GM12891 (cell line): ENCODE results near the gene ZNF879.

Experiments
- POLR2AphosphoS5 ChIP-seq: IDR thresholded peaks from 2 replicates; pipeline ENCODE4 v1.6.1; 2011; ENCODE audit warnings: low read depth, low read length, control low read depth
- TAF1 ChIP-seq: IDR thresholded peaks from 2 replicates; pipeline ENCODE4 v1.6.1; 2011; ENCODE audit warnings: low read depth, low read length, control low read depth

GRCh38 chr5:179033004-179033580 is 9.5 kb downstream of the ZNF879 start:
- TF ChIP-seq TAF1 (no peak), POLR2AphosphoS5 (no peak)
